Osteocyte (in vitro differentiated cells): ENCODE measurements around the gene VWA5A. TPM values are rescaled to one million over a fixed set of nuclear protein-coding genes. Genes with fewer than 3 reads are reported as not detected.

ENCODE experiments used
- DNase-seq: peaks from one replicate; pipeline ENCODE4 v3.0.0; 2021; ENCODE audit warnings: mixed read lengths; ENCODE audit not compliant: unreplicated experiment; ENCODE audit errors: extremely low spot score
- H3K27ac Mint-ChIP-seq: one replicate; pipeline ENCODE4 v1.8.0; 2021; ENCODE audit warnings: mild to moderate bottlenecking, mixed read lengths; ENCODE audit not compliant: unreplicated experiment
- H3K27me3 Mint-ChIP-seq: one replicate; pipeline ENCODE4 v1.8.0; 2021; ENCODE audit warnings: mixed read lengths; ENCODE audit not compliant: unreplicated experiment
- H3K36me3 Mint-ChIP-seq: one replicate; pipeline ENCODE4 v1.8.0; 2021; ENCODE audit warnings: mixed read lengths; ENCODE audit not compliant: unreplicated experiment
- H3K4me1 Mint-ChIP-seq: one replicate; pipeline ENCODE4 v1.8.0; 2021; ENCODE audit warnings: mixed read lengths; ENCODE audit not compliant: unreplicated experiment
- H3K4me3 Mint-ChIP-seq: one replicate; pipeline ENCODE4 v1.8.0; 2021; ENCODE audit warnings: mild to moderate bottlenecking, moderate library complexity, mixed read lengths; ENCODE audit not compliant: unreplicated experiment
- H3K9me3 Mint-ChIP-seq: one replicate; pipeline ENCODE4 v1.8.0; 2021; ENCODE audit warnings: mixed read lengths; ENCODE audit not compliant: unreplicated experiment
- long read RNA-seq: library from polyadenylated mRNA; unstranded; transcript quantifications from one replicate; pipeline ENCODE4 v2.0.0, GENCODE V29; 2021
- total RNA-seq: library from RNA; stranded (reverse); gene quantifications from 2 replicates; pipeline ENCODE4 v1.2.1, GENCODE V29; 2021
- TF ChIP-seq, protein P1 (sequence below): fragments of 200-600 bp; sonication (generic); IDR thresholded peaks from 2 replicates; pipeline ENCODE4 v1.5.0; 2021; ENCODE audit warnings: antibody characterized with exemption, mild to moderate bottlenecking, moderate library complexity

VWA5A gene, protein sequence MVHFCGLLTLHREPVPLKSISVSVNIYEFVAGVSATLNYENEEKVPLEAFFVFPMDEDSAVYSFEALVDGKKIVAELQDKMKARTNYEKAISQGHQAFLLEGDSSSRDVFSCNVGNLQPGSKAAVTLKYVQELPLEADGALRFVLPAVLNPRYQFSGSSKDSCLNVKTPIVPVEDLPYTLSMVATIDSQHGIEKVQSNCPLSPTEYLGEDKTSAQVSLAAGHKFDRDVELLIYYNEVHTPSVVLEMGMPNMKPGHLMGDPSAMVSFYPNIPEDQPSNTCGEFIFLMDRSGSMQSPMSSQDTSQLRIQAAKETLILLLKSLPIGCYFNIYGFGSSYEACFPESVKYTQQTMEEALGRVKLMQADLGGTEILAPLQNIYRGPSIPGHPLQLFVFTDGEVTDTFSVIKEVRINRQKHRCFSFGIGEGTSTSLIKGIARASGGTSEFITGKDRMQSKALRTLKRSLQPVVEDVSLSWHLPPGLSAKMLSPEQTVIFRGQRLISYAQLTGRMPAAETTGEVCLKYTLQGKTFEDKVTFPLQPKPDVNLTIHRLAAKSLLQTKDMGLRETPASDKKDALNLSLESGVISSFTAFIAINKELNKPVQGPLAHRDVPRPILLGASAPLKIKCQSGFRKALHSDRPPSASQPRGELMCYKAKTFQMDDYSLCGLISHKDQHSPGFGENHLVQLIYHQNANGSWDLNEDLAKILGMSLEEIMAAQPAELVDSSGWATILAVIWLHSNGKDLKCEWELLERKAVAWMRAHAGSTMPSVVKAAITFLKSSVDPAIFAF
- 10.0 and 10.5 TPM in 2 replicates for total RNA-seq
- long read RNA-seq, full-length matches to known transcripts, result 88 of 104 reads
- long read RNA-seq, partial matches to known transcripts, result 12 of 104 reads
- long read RNA-seq, other reads (novel, unspliced or antisense), result 4 of 104 reads

DNA sequence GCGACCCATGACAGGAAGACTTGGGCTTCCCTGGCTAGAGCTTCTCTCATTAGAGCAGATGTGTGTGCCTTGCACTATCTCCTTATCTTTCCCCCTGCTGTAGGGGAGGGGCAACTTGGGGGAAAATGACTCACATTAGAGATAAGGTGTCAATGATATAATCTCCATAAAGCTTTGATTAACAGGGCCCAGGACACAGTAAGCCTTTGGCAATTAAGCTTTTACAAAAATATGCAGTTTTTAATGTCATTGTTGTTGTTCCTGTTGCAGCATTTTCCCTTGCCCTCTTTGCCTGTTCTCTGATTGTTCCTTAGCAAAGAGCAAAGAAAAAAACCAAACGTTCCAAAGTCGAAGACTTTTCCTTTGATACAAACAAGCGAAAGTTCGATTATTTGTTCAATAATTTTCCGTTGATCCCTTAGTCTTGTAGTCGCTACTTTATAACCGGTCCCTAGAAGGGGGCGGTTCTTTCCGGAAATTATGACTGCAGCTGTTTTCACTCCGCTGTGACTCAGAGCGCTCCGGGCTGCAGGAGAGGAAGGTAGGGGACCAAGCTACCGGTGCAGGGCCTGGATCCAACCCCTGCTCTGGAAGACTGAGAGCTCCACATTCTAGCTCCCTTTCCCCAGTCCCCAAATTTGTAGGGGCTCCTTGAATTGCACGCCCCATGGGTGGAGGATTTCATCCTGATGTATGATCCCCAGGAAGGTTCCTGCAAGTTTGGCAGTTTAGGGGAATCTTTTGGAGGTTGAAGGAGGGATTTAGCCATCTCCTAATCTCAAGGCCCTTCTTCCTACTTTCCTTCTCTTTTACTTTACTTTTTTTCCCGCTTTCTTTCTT, at the start of gene VWA5A:
TSS of gene VWA5A (plus strand) at position 509 of the 840 bp plus-strand sequence. CDS start 2,062 bp downstream, outside the sequence.
- peak within 1 kb of the TSS; percentile 68 for H3K27ac Mint-ChIP-seq
- H3K36me3 Mint-ChIP-seq, result peaks cover 20% of the 10 kb centered on the region
- H3K4me1 Mint-ChIP-seq, result peaks cover 8% of the 10 kb centered on the region
- peak; percentile 86 for DNase-seq
- no peaks in the 10 kb centered on the region for H3K9me3 Mint-ChIP-seq
- TF ChIP-seq, protein P1, sequence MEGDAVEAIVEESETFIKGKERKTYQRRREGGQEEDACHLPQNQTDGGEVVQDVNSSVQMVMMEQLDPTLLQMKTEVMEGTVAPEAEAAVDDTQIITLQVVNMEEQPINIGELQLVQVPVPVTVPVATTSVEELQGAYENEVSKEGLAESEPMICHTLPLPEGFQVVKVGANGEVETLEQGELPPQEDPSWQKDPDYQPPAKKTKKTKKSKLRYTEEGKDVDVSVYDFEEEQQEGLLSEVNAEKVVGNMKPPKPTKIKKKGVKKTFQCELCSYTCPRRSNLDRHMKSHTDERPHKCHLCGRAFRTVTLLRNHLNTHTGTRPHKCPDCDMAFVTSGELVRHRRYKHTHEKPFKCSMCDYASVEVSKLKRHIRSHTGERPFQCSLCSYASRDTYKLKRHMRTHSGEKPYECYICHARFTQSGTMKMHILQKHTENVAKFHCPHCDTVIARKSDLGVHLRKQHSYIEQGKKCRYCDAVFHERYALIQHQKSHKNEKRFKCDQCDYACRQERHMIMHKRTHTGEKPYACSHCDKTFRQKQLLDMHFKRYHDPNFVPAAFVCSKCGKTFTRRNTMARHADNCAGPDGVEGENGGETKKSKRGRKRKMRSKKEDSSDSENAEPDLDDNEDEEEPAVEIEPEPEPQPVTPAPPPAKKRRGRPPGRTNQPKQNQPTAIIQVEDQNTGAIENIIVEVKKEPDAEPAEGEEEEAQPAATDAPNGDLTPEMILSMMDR, result no peak
- H3K27me3 Mint-ChIP-seq, result peaks cover 18% of the 10 kb centered on the region
- peak within 1 kb of the TSS; percentile 93 for H3K4me3 Mint-ChIP-seq

DNA sequence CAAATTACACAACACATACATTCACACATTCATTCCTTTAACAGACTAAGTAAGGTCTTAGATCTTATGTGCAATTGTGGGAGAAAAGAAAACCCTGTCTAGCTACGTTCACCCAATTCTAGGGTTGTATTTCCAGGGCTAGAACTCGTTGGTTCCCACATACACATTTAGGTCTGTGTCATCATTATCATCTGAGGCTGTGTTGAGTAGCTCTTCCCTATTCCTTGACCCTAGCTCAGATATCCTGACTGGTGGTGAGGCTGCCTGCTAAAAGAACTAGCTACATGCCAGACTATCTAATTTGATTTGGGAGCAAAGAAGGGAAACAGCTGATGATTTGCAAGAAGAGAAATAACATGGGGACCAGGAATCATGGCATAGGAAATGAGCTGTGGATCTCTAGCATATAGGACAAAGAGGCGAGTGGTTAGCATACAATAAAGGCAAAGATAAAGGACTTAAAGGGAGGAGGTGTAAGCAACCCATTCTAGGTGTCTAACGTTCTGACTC, 46.6 kb upstream of the VWA5A start:
- TF ChIP-seq, protein P1, result no peak
- Mint-ChIP-seq H3K9me3 (no peaks in the 10 kb centered on the region), H3K27me3 (peaks cover 48% of the 10 kb centered on the region), H3K4me3 (no peak overlapping the region), H3K4me1 (peaks cover 3% of the 10 kb centered on the region), H3K27ac (no peak overlapping the region), H3K36me3 (no peaks in the 10 kb centered on the region)
- no peak for DNase-seq

DNA sequence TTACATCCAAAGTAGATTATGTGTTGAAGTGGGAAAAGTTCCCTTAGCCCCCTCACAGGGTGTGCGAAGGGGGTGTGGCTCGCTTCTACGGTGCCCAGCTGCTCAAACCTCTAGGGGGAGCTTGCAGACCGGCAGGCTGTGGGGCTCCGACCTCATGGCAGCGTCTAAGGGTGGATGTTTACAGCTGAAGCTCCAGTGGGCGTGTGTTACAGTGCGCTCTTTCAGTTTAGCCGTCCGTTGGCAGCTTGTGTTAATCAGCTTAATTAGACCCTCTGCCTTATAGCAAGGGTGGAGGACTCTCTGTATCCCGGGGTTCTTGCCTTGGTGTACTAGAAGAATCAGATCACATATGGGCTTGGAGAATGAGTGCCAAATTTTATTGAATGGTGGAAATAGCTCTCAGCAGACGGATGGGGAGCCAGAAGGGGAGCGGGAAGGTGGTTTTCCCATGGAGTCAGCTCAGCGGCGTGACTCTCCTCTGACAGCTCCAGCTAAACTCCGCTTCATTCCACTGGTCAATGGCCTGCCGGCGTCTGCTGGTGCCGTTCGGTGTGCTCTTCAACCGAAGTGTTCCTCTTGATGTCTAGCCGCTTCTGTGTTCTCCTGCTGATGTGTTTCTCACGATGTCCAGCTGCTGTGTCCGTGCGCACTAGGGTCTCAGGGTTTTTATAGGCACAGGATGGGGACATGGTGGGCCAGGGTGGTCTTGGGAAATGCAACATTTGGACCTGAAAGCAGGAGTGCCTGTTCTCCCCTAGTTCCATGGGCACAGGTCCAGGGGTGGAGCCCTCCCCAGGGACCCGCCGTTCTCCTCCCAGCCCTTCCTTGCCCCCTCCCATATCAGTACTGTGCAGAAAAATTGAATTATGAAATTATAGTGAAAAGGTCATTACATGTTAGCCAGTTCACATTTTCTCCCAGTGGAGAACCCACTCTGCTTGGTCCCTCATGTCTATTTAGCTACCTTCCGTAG, 45.5 kb upstream of the VWA5A start:
- H3K4me1 Mint-ChIP-seq, result peaks cover 3% of the 10 kb centered on the region
- DNase-seq, result no peak
- peaks cover 45% of the 10 kb centered on the region for H3K27me3 Mint-ChIP-seq
- no peaks in the 10 kb centered on the region for H3K9me3 Mint-ChIP-seq
- H3K4me3 Mint-ChIP-seq, result no peak overlapping the region
- H3K27ac Mint-ChIP-seq, result no peak overlapping the region
- TF ChIP-seq, protein P1, result peak; percentile 53
- no peaks in the 10 kb centered on the region for H3K36me3 Mint-ChIP-seq

DNA sequence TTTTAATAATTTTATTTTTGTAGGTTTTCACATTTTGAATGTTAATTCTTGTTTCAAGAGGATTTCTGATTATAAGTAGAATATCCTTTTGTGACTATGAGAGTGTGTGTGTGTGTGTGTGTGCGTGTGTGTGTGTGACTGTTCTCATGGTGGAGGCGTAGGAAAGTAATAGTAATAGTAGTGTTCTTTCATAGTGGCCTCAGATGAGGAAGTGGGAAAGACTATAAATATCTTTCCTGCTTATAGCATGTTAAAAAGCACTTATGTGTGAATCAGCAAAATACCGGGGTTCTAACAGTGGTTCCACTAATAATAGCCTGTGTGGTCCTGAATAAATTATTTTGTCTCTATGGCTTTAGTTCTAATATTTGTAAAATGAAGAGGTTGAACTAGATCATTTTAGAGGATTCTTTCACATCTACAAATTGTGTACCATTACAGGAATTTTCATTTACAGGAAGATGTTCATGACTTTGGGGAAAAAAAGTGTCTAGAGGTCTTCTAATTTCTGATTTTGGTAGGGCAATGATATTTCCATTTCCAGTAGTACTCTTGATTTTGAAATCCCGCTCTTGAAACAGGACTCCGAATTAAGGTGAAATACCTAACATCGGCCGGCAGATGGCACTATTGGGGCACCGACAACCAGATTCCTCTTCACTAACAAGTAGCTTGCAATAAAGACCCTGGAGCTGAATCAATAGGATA, 44.2 kb upstream of the VWA5A start:
- Mint-ChIP-seq H3K36me3 (no peaks in the 10 kb centered on the region), H3K4me3 (no peak overlapping the region), H3K27ac (no peak overlapping the region), H3K9me3 (no peaks in the 10 kb centered on the region), H3K27me3 (peaks cover 41% of the 10 kb centered on the region), H3K4me1 (peaks cover 3% of the 10 kb centered on the region)
- DNase-seq, result no peak
- TF ChIP-seq, protein P1, result peak; percentile 85
